Neural progenitor cell (in vitro differentiated cells): ENCODE data around the gene OR2C3. TPM values are rescaled to one million over a fixed set of nuclear protein-coding genes. Genes with fewer than 3 reads are reported as not detected.

Experiments
- DNase-seq: peaks from one replicate; pipeline ENCODE4 v3.0.0-alpha.2; 2016; ENCODE audit warnings: low spot score
- H2AFZ ChIP-seq: fragments of 200-600 bp; sonication (generic); replicated peaks from 2 replicates; pipeline ENCODE4 v1.6.1; 2016; ENCODE audit warnings: antibody characterized with exemption
- H3F3A ChIP-seq: fragments of 200-600 bp; sonication (generic); 2 replicates; pipeline ENCODE4 v1.6.1; 2016; ENCODE audit warnings: antibody characterized with exemption, low read depth
- H3K27ac ChIP-seq: fragments of 200-600 bp; sonication (generic); 2 replicates; pipeline ENCODE4 v1.5.1; 2016; ENCODE audit warnings: mild to moderate bottlenecking
- H3K27me3 ChIP-seq: fragments of 200-600 bp; sonication (generic); 2 replicates; pipeline ENCODE4 v1.6.1; 2016; ENCODE audit warnings: mild to moderate bottlenecking, moderate library complexity
- H3K36me3 ChIP-seq: fragments of 200-600 bp; sonication (generic); 2 replicates; pipeline ENCODE4 v1.5.1; 2016
- H3K4me1 ChIP-seq: fragments of 200-600 bp; sonication (generic); 2 replicates; pipeline ENCODE4 v1.6.1; 2016; ENCODE audit warnings: mixed run types
- H3K4me2 ChIP-seq: fragments of 200-600 bp; sonication (generic); 2 replicates; pipeline ENCODE4 v1.6.1; 2016
- H3K4me3 ChIP-seq: fragments of 200-600 bp; sonication (generic); 2 replicates; pipeline ENCODE4 v1.5.1; 2016
- H3K79me2 ChIP-seq: fragments of 200-600 bp; sonication (generic); 2 replicates; pipeline ENCODE4 v1.6.1; 2016; ENCODE audit warnings: low read depth
- H3K9ac ChIP-seq: fragments of 200-600 bp; sonication (generic); 2 replicates; pipeline ENCODE4 v1.6.1; 2016
- H3K9me3 ChIP-seq: fragments of 200-600 bp; sonication (generic); 2 replicates; pipeline ENCODE4 v1.5.1; 2016; ENCODE audit warnings: low read depth
- H4K20me1 ChIP-seq: fragments of 200-600 bp; sonication (generic); 2 replicates; pipeline ENCODE4 v1.6.1; 2016; ENCODE audit warnings: low read depth
- H3K27ac Mint-ChIP-seq: 3 replicates; pipeline ENCODE4 v1.8.0; 2021; ENCODE audit warnings: mixed read lengths
- H3K27me3 Mint-ChIP-seq: 2 replicates; pipeline ENCODE4 v1.8.0; 2022; ENCODE audit warnings: low read depth, mild to moderate bottlenecking, inconsistent platforms, moderate library complexity, mixed read lengths; ENCODE audit not compliant: insufficient read depth
- H3K36me3 Mint-ChIP-seq: 3 replicates; pipeline ENCODE4 v1.8.0; 2021; ENCODE audit warnings: mixed read lengths
- H3K4me1 Mint-ChIP-seq: 3 replicates; pipeline ENCODE4 v1.8.0; 2021; ENCODE audit warnings: mixed read lengths
- H3K4me3 Mint-ChIP-seq: 3 replicates; pipeline ENCODE4 v1.8.0; 2021; ENCODE audit warnings: mild to moderate bottlenecking, moderate library complexity, mixed read lengths
- H3K9me3 Mint-ChIP-seq: 3 replicates; pipeline ENCODE4 v1.8.0; 2020; ENCODE audit warnings: mixed read lengths
- CTCF ChIP-seq: fragments of 200-600 bp; sonication (generic); IDR thresholded peaks from 2 replicates; pipeline ENCODE4 v1.5.1; 2017; ENCODE audit warnings: antibody characterized with exemption, mild to moderate bottlenecking
- EZH2 ChIP-seq: fragments of 200-600 bp; sonication (generic); IDR thresholded peaks from 2 replicates; pipeline ENCODE4 v1.6.1; 2017; ENCODE audit warnings: antibody characterized with exemption, mild to moderate bottlenecking, moderate library complexity
- EZH2phosphoT487 ChIP-seq: fragments of 200-600 bp; sonication (generic); IDR thresholded peaks from 2 replicates; pipeline ENCODE4 v1.6.1; 2017; ENCODE audit warnings: antibody characterized with exemption
- total RNA-seq: library from RNA; depleted of rRNA; stranded (reverse); fragments of >200 nt; gene quantifications from 2 replicates; pipeline ENCODE4 v1.2.3, GENCODE V29; 2015; ENCODE audit warnings: low replicate concordance

OR2C3 gene
- total RNA-seq, 1 donor from 2014 or later = not detected

DNA sequence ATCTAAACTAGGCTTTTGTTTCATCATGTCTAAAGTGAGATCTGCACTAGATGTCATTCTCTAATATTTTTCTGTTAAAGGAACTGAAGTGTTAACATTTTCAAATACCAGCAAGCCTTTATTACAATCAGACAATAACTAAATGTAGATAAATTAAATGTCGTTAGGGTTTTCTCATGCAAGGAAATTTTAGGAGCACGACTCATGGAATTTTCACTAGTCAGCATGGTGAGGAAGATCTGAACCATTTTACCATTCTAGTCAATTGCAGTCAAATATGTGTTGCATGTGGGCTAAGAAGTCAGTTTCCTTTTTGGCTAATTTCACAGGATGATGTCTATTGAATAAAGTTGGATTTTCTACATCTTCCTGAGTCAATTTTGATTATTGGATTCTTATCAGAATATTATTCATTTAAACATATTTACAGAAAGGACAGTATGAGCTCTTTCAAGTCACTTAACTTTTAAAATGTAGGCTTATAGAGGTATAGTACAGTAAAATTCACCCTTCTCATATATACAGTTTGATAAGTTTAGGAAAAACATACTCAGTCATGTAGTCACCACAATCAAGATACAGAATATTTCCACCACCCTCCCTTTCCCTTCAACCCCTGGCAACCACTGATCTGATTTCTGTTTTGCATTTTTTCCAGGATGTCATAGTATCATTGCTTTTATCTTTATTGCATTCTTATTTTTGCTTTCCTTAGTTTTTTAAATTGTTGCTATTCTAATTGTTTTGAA is 21.9 kb upstream of the OR2C3 start:
- H3K4me1 ChIP-seq = no peaks in the 10 kb centered on the region
- Mint-ChIP-seq H3K36me3 (no peaks in the 10 kb centered on the region), H3K9me3 (no peaks in the 10 kb centered on the region), H3K27ac (no peak overlapping the region), H3K4me1 (no peaks in the 10 kb centered on the region), H3K4me3 (no peak overlapping the region), H3K27me3 (no peaks in the 10 kb centered on the region)
- TF ChIP-seq EZH2 (no peak), EZH2phosphoT487 (no peak), CTCF (no peak)
- no peak overlapping the region for H3K4me3 ChIP-seq
- no peak overlapping the region for H3K27ac ChIP-seq
- H3K36me3 ChIP-seq = no peaks in the 10 kb centered on the region
- H4K20me1 ChIP-seq = no peaks in the 10 kb centered on the region
- no peaks in the 10 kb centered on the region for H3F3A ChIP-seq
- no peak overlapping the region for H3K9ac ChIP-seq
- H3K27me3 ChIP-seq = no peaks in the 10 kb centered on the region
- H3K9me3 ChIP-seq = no peaks in the 10 kb centered on the region
- DNase-seq = no peak
- H2AFZ ChIP-seq = no peak overlapping the region
- no peaks in the 10 kb centered on the region for H3K79me2 ChIP-seq
- no peak overlapping the region for H3K4me2 ChIP-seq

DNA sequence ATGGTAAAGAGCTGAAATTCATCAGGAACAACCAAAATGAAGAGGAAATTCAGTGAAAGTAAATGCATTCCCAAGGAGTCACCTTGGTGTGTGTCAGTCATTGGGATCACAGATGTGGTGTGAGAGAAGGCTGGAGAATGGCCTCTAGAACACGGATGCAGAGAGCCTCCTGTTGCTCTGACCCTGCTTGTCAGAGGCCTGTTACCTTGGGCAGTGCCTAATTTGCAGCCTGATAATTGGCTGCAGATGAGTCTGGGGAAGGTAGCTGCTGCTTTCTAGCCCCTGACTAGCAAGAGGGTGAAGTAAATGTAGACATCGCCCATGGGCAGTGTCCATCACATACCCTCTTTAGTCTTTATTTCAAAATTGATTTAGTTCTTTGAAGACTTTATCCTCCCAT is 16.0 kb upstream of the OR2C3 start:
- Histone ChIP-seq H3K79me2 (no peaks in the 10 kb centered on the region), H3K27me3 (no peaks in the 10 kb centered on the region), H3K4me2 (no peak overlapping the region), H2AFZ (no peak overlapping the region), H3K9ac (no peak overlapping the region), H3K4me3 (no peak overlapping the region), H3K4me1 (no peaks in the 10 kb centered on the region), H4K20me1 (no peaks in the 10 kb centered on the region), H3K9me3 (no peaks in the 10 kb centered on the region), H3F3A (no peaks in the 10 kb centered on the region), H3K36me3 (no peaks in the 10 kb centered on the region), H3K27ac (no peak overlapping the region)
- no peaks in the 10 kb centered on the region for H3K36me3 Mint-ChIP-seq
- DNase-seq = no peak
- H3K4me3 Mint-ChIP-seq = no peak overlapping the region
- no peaks in the 10 kb centered on the region for H3K9me3 Mint-ChIP-seq
- no peaks in the 10 kb centered on the region for H3K27me3 Mint-ChIP-seq
- no peak for TF ChIP-seq EZH2
- no peak for TF ChIP-seq EZH2phosphoT487
- no peak for TF ChIP-seq CTCF
- no peak overlapping the region for H3K27ac Mint-ChIP-seq
- no peaks in the 10 kb centered on the region for H3K4me1 Mint-ChIP-seq

DNA sequence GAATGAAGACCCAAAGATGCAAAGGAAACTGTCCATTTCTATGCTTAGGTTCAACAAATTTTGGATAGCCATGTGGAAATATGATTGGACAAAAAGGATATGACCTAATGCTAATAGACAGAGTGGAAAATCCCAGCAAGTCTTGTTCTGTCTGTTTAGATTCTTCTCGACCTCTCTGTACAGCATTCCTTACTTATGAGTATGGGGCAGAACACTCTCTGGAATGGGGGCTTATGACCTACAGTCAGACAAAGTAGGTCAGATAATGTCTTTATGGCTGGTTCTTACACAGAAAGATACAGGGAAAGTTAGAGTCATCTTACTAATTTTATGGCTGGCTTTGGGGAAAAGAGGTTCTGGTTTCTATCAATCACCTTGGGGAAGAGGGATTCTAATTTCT is 15.5 kb upstream of the OR2C3 start:
- no peak overlapping the region for H3K27ac Mint-ChIP-seq
- Histone ChIP-seq H3K36me3 (no peaks in the 10 kb centered on the region), H3K9me3 (no peaks in the 10 kb centered on the region), H4K20me1 (no peaks in the 10 kb centered on the region), H3F3A (no peaks in the 10 kb centered on the region), H3K4me1 (no peaks in the 10 kb centered on the region), H2AFZ (no peak overlapping the region), H3K27me3 (no peaks in the 10 kb centered on the region), H3K79me2 (no peaks in the 10 kb centered on the region), H3K27ac (no peak overlapping the region), H3K9ac (no peak overlapping the region), H3K4me2 (no peak overlapping the region), H3K4me3 (no peak overlapping the region)
- H3K27me3 Mint-ChIP-seq = peaks cover 2% of the 10 kb centered on the region
- DNase-seq = no peak
- no peaks in the 10 kb centered on the region for H3K9me3 Mint-ChIP-seq
- no peaks in the 10 kb centered on the region for H3K4me1 Mint-ChIP-seq
- H3K4me3 Mint-ChIP-seq = no peak overlapping the region
- H3K36me3 Mint-ChIP-seq = no peaks in the 10 kb centered on the region
- TF ChIP-seq EZH2phosphoT487 (no peak), CTCF (no peak), EZH2 (no peak)
